HEK293 (cell line): ENCODE data around the gene SERPINA6.

Experiments used
- GFI1B ChIP-seq: fragments of 450-650 bp; formaldehyde crosslinking; IDR thresholded peaks from 2 replicates; pipeline ENCODE4 v1.5.1; 2016; ENCODE audit warnings: missing biosample characterization, missing genetic modification characterization
- SALL2 ChIP-seq: fragments of 450-650 bp; formaldehyde crosslinking; IDR thresholded peaks from 2 replicates; pipeline ENCODE4 v1.5.0; 2017; ENCODE audit warnings: missing biosample characterization, mild to moderate bottlenecking, missing genetic modification characterization, borderline replicate concordance
- SCRT2 ChIP-seq: fragments of 450-650 bp; formaldehyde crosslinking; IDR thresholded peaks from 2 replicates; pipeline ENCODE4 v1.5.1; 2016; ENCODE audit warnings: missing biosample characterization, missing genetic modification characterization
- WT1 ChIP-seq: fragments of 450-650 bp; formaldehyde crosslinking; IDR thresholded peaks from 2 replicates; pipeline ENCODE4 v1.5.1; 2016; ENCODE audit warnings: missing biosample characterization, missing genetic modification characterization
- ZBTB17 ChIP-seq: fragments of 450-650 bp; formaldehyde crosslinking; IDR thresholded peaks from 2 replicates; pipeline ENCODE4 v1.5.1; 2016; ENCODE audit warnings: missing biosample characterization, missing genetic modification characterization
- ZFP41 ChIP-seq: fragments of 450-650 bp; formaldehyde crosslinking; IDR thresholded peaks from 2 replicates; pipeline ENCODE4 v1.5.1; 2016; ENCODE audit warnings: missing biosample characterization, missing genetic modification characterization, borderline replicate concordance
- TF ChIP-seq, protein P1 (sequence below): fragments of 450-650 bp; formaldehyde crosslinking; IDR thresholded peaks from 2 replicates; pipeline ENCODE4 v1.5.1; 2016; ENCODE audit warnings: missing biosample characterization, missing genetic modification characterization
- TF ChIP-seq, protein P2 (sequence below): fragments of 450-650 bp; formaldehyde crosslinking; conservative IDR thresholded peaks from 2 replicates; pipeline ENCODE4 v1.5.1; 2016; ENCODE audit warnings: low read depth, missing biosample characterization, missing genetic modification characterization

DNA sequence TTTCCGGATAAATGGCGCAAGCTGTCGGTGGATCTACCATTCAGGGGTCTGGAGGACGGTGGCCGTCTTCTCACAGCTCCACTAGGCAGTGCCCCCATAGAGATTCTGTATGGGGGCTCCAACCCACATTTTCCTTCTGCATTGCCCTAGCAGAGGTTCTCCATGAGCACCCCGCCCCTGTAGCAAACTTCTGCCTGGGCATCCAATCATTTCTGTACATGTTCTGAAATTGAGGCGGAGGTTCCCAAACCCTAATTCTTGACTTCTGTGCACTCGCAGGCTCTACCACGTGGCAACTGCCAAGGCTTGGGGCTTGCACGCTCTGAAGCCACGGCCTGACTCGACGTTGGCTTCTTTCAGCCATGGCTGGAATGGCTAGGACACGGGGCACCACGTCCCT, 25.0 kb downstream of the SERPINA6 start:
- TF ChIP-seq SCRT2 (tag by site-specific recombination) (no peak), ZFP41 (tag by site-specific recombination) (no peak), WT1 (tag by site-specific recombination) (no peak), SALL2 (tag by site-specific recombination) (no peak), GFI1B (tag by site-specific recombination) (no peak), ZBTB17 (no peak)
- TF ChIP-seq, protein P1, sequence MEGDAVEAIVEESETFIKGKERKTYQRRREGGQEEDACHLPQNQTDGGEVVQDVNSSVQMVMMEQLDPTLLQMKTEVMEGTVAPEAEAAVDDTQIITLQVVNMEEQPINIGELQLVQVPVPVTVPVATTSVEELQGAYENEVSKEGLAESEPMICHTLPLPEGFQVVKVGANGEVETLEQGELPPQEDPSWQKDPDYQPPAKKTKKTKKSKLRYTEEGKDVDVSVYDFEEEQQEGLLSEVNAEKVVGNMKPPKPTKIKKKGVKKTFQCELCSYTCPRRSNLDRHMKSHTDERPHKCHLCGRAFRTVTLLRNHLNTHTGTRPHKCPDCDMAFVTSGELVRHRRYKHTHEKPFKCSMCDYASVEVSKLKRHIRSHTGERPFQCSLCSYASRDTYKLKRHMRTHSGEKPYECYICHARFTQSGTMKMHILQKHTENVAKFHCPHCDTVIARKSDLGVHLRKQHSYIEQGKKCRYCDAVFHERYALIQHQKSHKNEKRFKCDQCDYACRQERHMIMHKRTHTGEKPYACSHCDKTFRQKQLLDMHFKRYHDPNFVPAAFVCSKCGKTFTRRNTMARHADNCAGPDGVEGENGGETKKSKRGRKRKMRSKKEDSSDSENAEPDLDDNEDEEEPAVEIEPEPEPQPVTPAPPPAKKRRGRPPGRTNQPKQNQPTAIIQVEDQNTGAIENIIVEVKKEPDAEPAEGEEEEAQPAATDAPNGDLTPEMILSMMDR: no peak
- TF ChIP-seq, protein P2, sequence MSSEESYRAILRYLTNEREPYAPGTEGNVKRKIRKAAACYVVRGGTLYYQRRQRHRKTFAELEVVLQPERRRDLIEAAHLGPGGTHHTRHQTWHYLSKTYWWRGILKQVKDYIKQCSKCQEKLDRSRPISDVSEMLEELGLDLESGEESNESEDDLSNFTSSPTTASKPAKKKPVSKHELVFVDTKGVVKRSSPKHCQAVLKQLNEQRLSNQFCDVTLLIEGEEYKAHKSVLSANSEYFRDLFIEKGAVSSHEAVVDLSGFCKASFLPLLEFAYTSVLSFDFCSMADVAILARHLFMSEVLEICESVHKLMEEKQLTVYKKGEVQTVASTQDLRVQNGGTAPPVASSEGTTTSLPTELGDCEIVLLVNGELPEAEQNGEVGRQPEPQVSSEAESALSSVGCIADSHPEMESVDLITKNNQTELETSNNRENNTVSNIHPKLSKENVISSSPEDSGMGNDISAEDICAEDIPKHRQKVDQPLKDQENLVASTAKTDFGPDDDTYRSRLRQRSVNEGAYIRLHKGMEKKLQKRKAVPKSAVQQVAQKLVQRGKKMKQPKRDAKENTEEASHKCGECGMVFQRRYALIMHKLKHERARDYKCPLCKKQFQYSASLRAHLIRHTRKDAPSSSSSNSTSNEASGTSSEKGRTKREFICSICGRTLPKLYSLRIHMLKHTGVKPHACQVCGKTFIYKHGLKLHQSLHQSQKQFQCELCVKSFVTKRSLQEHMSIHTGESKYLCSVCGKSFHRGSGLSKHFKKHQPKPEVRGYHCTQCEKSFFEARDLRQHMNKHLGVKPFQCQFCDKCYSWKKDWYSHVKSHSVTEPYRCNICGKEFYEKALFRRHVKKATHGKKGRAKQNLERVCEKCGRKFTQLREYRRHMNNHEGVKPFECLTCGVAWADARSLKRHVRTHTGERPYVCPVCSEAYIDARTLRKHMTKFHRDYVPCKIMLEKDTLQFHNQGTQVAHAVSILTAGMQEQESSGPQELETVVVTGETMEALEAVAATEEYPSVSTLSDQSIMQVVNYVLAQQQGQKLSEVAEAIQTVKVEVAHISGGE (tag by site-specific recombination): no peak
